ENCODE data around the gene CFAP300.

The CFAP300 gene

DNA sequence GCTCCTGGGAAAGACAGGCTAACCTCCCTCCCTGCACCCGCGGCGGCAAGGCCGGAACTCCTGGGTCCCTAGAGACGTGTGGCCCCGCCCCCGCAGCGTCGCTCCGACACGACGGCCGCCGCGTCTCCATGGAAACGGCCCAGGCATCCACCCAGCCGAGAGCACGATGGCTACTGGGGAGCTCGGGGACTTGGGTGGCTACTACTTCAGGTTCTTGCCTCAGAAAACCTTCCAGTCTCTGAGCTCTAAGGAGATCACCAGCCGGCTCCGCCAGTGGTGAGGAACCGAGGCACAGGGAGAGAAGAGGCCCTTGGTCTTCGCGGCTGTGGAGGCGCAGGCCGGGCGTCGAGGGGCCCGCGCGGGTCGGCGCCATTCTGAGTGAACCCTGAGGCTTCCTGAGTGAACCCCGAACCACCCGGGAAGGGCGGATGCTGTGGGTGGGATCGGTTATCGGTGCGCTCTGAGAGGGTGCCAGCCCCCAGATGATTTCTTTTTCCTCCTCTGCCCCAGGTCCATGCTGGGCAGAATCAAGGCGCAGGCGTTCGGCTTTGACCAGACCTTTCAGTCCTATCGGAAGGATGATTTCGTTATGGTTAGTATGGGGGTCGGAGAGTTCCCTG is at the start of gene CFAP300:
CFAP300 (plus strand) TSS at position 133 of the 620 bp plus-strand sequence; CDS start at position 167, 34 bp downstream.
- DNase-seq, result peak; percentile 61

DNA sequence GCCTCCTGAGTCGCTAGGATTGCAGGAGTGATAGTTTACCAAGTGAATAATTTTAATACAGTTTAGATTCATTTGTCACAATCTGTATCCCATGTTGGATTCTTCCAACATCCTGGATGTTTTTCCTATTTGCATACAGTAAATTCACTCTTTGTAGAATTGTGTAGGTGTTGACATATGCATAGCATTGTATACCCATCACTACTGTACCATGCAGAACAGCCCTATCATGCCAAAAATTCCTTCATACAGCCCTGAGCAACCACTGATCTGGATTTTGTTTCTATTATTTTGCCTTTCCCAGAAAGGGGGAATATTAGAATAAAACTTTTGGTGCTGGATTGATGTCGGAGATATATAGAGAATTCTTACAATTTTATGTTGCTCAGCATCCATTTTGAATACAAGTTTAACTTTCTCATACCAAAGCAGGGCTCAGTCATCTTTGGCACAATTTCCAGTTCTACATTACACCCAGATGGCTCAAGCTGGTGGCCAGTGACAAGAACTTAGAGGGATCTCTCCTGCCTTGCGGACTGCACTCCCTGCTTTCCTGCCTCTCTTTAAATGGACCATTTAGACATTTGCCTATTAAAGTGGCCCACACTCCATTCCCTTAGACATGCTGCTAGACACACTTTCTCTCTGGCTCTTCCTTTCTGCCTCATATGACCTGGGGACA is 45.4 kb upstream of the CFAP300 start:
- DNase-seq, result no peak

DNA sequence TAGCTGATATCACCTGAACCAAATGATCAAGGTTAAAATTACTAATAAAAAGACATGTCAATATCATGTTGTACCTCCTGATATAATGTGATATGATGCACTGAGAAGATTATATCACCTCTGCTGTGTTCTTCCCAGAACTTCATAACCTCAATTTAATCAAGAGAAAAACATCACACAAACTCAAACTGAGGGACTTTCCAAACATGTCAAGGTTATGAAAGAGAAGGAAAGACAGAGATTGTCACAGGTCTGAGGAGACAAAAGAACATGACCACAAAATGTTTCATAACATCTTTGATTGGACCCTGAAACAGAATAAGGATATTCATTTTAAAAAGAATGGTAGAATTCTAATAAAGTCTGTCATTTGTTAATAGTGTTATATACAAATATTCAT is 43.0 kb upstream of the CFAP300 start:
- no peak for DNase-seq

DNA sequence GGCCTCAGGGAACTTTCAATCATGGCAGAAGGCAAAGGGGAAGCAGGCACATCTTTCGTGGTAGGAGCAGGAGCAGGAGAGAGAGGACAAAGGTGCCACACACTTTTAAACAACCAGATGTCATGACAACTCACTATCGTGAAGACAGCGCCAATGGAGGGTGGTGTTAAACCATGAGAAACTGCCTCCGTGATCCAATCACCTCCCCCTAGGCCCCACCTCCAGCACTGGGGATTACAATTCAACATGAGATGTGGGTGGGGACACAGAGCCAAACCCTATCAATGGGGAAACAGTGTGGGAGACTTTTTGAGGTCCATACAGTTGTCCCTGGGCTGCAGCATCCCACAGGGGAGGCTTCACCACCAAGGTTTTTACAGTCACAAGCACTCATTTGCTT is 41.9 kb upstream of the CFAP300 start:
- no peak for DNase-seq

DNA sequence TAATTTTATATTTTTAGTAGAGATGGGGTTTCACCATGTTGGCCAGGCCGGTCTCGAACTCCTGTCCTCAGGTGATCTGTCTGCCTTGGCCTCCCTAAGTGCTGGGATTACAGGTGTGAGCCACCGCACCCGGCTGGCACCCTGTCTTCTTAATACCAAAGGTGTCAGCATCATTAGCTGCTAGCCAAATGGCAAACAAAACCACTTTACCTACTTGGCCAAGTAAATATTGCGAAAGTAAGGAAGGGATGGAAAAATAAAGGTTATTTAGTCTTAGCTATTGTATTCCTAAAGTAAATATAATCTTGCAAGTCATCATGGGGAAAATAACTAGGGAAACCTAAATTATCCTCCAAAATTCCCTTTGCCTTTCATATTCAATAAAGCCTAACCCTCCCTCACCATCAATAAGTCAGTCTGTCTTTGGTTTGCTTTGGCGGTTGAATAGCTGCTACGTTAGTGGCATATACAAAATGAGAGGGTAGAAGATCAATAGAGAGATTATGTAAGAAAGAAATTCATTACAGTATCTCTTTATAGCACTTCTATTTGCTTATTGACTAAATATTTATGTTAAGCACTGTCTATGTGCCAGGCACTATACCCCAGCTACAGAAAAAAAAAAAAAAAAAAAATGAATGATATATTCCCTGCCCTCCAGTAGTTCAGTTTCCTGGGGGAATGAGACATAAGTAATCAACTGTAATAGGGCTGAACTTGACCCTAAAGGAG is 40.2 kb upstream of the CFAP300 start:
- DNase-seq, result no peak

DNA sequence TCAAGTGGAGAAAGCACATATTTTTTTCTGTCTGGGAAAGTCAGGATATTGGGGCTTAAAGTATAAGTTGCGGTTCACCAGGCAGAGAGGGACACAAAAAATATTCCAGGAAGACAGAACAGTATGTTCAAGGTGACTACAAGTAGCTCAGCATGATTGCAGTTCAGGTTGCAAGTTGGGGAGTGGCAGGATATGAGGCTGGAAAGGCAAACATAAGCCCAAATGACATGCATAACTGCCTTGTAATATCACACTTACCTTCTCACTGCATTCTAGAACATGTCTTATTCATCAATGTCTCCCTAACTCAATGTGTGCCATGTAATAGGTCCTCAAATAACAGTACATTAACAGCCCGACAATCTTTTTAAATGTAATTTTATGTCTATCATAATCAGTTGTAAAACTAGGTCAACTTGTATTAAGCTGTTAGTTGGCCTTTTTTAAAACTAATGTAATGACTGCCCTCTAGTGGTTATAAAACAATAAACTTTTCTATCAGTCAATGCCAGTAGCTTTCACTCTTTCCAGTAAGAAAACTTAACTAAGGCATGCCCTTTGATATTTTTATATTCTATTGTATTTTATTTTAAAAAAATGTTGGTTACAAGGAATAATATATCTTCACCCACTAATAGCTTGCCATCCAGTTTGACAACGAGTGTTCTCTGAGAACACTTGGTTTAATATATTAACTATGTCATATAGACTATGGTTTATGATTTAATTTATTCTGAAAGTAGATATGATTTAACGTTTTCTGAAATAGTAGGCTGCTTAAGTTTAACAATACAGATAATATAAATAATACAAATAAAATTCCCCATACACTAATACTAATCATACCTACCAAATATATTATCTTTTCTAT is 39.4 kb upstream of the CFAP300 start:
- DNase-seq, result no peak

DNA sequence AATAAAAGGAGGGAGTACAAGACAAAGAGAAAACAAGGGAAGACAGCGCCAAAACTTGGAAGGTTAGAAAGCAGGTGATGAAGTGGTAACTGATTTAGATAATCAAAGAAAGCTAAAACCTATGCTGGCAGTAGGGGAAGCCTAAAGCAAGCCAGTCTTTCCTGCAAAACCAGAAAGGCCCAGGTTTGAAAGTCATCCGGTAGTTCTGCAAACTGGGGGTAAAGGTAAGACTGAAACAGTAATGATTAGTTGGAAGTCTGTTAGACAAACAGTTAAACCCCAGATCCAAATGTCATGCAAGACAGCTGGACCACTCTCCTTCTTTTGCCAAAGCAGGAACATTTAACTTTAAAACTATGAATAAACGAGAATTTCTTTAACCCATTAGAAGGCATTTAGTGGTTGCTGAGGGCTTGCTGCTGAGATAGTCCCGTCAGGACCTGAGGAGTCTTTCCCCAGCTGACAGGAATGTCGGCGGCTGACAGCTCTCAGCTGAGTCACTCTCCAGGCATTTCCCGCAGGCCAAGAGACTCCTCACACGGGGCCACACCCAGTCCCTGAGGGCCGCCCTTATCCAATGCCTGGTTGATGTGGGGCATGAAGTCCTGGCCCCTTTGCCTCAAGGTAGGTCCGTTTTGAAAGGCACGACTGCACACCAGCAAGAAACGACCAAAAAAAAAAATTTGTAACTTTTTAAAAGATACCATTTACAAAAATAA is 36.3 kb upstream of the CFAP300 start:
- DNase-seq, result no peak

DNA sequence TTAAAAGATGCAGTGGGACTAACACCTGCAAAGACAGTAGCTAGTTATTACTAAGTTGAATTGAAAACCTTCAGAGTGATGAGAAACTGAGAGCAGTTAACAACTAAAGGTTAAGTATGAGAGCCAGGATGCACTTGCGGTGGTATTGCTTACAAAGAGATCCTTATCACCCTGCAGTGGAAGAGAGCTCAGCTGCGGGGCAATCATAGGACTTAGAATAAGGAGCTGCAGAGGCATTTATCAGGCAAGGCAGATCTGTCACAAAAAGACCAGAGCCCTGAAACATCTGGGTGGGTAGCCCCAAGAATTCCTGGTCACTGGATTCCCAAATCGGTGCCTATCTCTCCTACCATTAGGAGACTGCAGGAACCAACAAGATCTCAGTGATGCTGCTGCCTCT is 34.3 kb upstream of the CFAP300 start:
- no peak for DNase-seq

DNA sequence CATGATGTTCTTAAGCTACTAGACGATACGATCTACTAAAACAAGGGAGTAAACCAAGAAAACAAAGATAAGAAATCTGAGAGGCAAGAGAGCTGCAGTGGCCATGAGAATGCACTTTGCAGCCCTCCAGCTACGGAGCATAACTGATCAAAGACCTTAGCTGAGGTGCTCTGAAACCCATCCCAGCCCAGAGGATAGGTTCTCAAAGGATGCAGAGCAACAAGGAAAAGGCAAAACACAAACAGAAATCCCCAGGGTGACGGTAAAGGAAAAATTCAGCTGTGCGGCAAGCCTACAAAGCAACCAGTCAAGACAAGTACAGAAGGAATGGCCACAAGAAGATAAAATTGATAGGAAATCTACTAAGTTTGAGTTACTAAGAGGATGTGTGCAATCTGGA is 32.5 kb upstream of the CFAP300 start:
- no peak for DNase-seq

DNA sequence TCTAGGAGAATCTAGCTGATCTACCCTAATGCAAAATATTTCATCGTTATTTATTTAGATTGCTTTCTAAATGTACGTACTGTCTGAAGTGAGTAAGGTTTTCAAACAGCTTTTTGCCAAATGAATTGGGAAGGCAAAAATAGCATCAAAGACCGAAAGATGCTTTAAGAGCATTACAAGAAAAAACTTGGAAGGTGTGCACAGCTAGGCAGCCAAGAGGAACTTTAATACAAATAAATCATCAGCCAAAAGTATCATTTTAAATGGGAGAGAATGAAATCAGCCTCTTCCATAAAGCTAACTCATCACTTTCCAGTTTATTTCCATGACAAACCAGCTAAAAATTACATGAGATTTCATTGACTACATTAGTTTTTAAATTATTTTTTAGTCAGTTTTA is 30.2 kb upstream of the CFAP300 start:
- DNase-seq, result no peak

DNA sequence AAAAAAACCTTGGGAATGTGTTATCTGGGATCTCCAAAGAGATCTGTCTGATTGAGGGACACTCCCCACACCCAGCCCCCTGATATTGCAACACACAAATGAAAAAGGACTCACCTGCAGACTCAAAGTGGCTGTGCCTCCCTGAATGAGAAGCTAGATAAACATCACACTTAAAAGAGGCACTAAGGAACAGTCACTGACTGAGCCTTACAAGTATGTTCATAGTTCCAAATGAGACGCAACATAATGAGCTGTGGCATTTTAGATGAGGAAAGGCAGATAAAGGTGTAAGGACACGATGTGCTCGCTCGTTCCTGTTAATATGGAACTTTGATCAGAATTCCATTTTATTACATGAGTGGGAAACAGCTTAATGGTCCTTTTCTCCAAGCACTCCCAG is 21.0 kb upstream of the CFAP300 start:
- DNase-seq, result no peak

DNA sequence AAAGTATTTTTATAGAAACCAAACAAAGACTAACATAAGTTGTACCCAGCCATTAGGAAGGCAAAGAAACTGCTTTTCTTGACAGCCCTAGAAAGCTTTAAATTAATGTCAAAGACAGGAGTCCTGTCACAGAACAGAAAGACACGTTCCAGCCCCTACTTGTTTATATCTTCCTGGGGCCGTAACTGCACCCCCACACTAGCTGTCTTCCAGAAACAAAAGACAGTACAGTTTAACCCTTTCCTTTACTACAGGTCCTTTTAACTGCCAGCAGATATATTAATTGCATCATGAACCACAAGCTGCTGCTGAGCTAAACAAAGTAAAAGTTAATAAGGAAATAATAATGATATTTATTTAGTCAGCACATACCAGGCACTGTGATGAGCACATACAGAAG is 20.3 kb upstream of the CFAP300 start:
- no peak for DNase-seq

DNA sequence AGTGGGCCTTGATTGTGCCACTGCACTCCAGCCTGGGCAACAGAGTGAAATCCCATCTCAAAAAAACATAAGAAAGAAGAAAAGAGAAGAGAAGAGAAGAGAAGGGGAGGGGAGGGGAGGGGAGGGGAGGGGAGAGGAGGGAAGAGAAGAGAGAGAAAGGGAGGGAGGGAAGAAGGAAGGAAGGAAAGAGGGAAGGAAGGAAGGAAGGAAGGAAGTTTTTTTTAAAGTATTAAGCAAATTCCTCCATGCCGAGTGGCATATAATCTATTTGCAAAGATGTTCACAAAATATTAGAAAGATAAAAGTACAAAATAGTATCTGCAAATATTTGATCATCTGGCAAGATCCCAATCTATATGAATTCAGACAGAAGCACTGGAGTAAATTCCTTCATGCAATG is 10.5 kb upstream of the CFAP300 start:
- DNase-seq, result no peak

DNA sequence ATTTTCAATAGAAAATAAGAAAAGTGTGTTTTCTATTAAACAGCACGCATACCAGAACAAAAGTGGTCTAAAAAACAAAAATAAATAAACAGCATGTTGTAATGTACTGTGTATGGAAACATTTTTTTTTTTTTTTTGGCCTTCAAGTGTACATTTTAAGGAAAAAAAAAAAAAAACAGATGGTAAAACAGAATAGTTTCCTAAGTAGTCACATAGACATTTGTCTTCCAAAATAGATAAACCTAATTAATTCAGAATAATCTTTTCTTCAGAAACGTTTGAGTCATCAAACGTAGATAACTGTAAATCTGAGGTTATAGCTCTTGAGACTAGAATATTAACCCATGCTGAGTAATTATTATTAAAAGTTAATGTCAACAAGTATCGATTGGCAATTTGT is 396 bp upstream of the CFAP300 start:
- no peak for DNase-seq

DNA sequence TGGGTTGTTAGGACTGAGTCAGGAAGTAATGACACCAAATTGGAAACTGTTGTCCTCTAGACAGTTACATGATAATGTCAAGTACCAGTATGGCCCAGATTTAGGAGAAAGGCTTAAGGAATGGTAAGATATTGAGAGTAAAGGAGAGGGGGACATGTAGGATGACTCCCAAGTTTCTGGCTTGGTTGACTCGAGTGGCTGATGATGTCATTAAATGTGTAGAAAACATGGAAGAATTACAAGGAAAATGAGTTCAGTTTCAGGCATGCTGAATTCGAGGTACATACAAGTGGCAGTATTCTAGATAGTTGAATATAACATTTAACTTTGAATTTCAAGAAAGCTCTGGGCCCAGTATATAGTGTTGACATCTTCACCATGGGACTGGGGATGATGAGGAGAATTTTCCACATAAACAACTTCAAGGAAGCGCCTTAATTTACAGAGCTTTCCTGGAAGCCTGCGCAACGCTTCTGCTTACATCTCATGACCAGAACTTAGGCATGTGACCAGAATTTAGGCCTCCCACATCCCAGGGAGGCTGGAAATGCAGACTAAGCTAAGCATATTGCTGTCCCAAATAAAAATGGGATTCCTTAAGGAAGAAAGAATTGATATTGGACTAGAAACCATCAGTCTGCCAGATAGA is 3.8 kb downstream of the CFAP300 start:
- DNase-seq, result no peak

DNA sequence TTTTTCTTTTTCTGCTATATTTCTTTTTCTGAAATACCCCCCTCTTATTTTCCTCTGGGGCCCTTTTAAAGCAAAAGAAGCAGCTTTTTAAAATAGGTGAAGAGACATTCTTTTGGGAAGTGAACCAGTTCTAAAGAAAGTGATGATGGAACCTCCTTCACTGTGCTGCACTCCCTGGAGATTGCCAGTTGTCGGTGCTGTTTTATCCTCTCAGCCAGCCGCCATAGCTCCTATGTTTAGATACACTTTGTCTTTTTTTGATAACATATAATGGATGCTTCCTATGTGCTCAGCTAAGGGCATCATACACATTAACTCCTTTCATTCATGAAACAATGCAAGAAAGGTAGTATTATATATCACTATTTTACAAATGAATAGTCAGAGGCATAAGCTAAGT is 14.0 kb downstream of the CFAP300 start:
- no peak for DNase-seq

DNA sequence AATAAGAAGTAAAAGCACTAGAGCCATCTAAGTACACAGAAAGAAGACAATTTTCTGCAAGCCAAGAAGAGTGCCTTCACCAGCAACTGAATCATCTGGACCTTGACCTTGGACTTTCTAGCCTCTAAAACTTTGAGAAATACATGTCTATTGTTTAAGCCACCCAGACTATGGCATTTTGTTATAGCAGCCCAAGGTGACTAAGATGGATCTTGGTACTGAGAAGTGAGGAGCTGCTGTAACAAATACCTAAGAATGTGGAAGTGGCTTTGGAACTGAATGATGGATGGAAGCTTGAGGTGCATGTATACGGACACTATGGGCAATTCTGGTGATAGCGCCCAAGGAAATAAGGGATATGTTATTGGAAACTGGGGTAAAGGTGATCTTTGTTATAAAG is 14.9 kb downstream of the CFAP300 start:
- DNase-seq, result no peak

DNA sequence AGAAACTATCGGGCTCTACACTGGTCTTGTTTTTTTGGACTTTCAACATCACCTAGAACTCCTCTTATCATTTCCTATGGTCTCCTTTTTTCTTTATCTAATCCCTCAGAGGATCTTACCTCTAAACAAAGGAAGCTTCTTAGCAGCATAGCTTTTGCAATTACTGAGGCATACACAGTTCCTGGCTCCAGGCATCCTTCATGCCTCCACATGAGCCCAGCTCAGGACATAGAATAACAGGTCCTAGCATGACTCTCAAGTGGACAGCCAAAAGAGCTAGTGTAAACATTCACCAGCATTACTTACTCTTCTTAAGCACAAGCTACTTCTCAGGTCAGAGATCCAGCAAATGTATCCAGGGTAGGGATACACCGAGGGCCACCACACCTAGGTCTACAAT is 17.1 kb downstream of the CFAP300 start:
- DNase-seq, result no peak

DNA sequence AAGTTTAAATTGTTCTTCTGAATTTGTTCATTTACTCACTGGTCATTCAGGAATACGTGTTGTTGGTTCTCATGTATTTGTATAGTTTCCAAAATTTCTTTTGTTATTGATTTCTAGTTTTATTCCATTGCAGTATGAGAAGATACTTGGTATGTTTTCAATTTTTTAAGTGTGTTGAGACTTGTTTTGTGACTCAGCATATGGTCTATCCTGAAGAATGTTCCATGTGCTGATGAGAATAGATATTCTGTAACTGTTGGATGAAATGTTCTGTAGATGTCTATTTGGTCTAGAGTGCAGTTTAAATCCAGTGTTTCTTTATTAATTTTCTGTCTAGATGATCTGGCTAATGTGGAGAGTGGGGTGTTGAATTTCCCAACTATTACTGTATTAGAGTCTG is 23.5 kb downstream of the CFAP300 start:
- no peak for DNase-seq

DNA sequence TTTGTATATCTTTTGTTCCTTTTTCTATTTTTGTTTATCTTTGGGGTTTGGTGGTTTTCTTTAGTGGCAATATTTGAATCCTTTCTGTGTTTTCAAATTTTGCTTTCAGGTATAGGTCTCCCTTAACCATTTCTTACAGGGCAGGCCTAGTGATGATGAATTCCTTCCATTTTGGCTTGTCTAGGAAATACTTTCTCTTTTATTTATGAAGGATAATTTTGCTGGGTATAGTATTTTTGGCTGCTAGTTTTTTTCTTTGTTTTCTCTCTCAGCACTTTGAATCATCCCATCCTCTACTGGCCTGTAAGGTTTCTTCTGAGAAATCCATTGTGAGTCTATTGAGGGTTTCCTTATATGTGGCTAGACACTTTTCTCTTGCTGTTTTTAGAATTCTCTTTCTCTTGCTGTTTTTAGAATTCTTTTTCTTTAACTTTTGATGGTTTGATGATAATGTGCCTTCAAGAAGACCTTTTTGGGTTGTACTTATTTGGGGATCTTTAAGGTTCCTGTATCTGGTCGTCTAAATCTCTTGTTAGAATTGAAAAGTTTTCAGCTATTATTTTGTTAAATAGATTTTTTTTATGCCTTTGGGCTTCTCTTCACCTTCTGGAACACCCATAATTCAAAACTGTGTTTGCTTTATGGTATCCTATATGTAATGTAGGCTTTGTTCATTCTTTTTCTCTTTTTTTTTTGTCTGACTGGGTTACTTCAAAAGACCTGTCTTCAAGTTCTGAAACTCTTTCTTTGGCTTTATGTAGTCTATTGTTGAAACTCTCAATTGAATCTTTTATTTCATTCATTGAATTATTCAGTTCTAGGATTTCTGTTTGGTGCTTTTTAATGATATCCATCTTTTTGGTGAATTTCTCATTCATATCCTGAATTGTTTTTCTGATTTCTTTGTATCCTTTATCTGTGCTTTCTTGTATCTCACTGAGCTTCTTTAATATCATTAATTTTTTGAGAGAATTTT is 24.5 kb downstream of the CFAP300 start:
- no peak for DNase-seq

DNA sequence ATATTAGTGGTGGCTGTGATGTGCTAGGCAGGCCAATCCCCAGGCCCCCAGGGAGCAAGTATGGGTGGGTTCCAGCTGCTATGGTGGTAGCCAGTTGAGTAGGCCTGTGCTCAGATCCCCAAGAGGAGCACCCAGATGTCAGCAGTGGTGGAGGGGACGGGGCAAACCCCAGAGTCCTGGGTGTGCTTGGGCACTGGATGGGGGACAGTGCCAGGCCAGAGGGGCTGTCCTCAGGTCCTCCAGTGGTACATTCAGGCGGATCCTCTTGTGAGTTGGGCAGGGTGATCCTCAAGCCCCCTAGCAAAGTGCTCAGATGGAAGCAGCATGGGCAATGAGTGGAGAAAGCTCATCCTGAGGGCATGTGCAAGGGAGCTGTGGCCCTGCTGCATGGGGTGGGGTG is 26.0 kb downstream of the CFAP300 start:
- DNase-seq, result no peak

Measured in activated CD8-positive, alpha-beta memory T cell treated with anti-CD3 and anti-CD28 coated beads for 24 hours (primary cell).